Neural progenitor cell (in vitro differentiated cells): ENCODE data around the gene IL2RA.

Experiments used
- CTCF ChIP-seq: fragments of 200-600 bp; sonication (generic); IDR thresholded peaks from 2 replicates; pipeline ENCODE4 v1.5.1; 2017; ENCODE audit warnings: antibody characterized with exemption, mild to moderate bottlenecking
- EZH2 ChIP-seq: fragments of 200-600 bp; sonication (generic); IDR thresholded peaks from 2 replicates; pipeline ENCODE4 v1.6.1; 2017; ENCODE audit warnings: antibody characterized with exemption, mild to moderate bottlenecking, moderate library complexity
- EZH2phosphoT487 ChIP-seq: fragments of 200-600 bp; sonication (generic); IDR thresholded peaks from 2 replicates; pipeline ENCODE4 v1.6.1; 2017; ENCODE audit warnings: antibody characterized with exemption

- TF ChIP-seq CTCF (no peak), EZH2 (no peak), EZH2phosphoT487 (no peak)
Observed at GRCh38 chr10:5971886-5972285, 90.3 kb downstream of the IL2RA start.
